NCI-H2029 (cell line): ENCODE results near the gene SLC39A11.
A peak's percentile ranks its signal among the peaks of the same experiment; 100 is the strongest.
"Not testable (repeated sequence)": the region's sequence is repeated elsewhere in the genome, so short reads cannot be mapped to it uniquely, and the experiment has no call there.

Source experiments
- DNase-seq: peaks from one replicate; lab custom pipeline; 2025; lab: John Stamatoyannopoulos, UW

Gene SLC39A11

DNA sequence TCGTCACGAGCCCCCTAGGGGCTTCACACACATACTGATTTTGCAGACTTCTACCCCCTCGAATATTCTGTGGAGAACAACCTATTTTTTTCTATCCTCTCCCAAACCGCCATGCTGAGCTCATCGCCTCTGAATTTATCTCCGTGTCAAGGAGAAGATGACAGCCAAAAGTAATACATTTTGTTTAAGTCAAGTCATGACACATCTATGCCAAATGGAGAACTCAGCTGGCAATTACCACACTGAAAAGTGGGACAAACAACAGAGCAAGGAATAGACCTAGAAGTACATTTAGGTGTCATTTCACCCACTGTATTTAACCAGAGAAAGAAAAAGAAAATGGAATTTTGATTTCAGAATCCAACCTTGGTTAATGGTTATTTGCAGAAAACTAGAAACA is 260.2 kb downstream of the SLC39A11 start:
- no peak for DNase-seq

DNA sequence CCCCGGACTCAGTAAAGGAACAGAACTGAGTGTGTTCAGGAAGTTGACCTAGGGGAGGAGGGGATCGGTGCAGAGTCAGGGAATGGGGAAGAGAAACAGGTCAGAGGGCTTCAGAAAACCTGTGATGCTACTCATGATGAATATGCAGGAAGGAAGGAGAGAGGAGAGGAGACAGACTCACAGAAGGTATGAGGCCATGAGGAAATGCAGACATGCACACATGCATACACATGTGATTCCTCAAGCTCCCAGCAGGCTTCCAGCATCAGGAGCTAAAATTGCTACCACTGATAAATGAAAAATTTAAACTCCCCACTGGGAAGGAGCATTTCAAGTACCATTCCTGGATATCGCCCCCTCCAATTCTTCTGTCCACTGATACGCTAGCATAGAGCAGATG is 262.6 kb downstream of the SLC39A11 start:
- no peak for DNase-seq

DNA sequence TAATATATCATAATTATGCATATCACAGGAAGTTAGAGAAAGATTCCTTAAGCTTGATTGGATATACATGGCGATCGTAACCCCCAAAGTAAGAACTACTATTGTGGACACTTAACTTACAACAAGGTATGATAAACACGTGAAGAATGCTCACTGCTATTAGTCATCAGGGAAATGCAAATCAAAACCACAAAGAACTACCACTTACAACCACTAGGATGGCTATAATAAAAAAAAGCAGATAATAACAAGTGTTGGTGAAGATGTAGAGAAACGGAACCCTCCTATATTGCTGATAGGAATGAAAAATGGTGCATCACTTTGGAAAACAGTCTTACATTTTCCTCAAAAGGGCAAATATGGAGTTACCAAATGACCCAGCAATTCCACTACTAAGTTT is 265.9 kb downstream of the SLC39A11 start:
- DNase-seq: no peak

- not testable (repeated sequence) for DNase-seq
These were observed 266.4 kb downstream of the SLC39A11 start for GRCh38 chr17:72826059-72826458.

- DNase-seq: no peak
These were observed 267.3 kb downstream of the SLC39A11 start for GRCh38 chr17:72825218-72825617.

- DNase-seq: not testable (repeated sequence)
These were observed 268.2 kb downstream of the SLC39A11 start for GRCh38 chr17:72824267-72824666.

DNA sequence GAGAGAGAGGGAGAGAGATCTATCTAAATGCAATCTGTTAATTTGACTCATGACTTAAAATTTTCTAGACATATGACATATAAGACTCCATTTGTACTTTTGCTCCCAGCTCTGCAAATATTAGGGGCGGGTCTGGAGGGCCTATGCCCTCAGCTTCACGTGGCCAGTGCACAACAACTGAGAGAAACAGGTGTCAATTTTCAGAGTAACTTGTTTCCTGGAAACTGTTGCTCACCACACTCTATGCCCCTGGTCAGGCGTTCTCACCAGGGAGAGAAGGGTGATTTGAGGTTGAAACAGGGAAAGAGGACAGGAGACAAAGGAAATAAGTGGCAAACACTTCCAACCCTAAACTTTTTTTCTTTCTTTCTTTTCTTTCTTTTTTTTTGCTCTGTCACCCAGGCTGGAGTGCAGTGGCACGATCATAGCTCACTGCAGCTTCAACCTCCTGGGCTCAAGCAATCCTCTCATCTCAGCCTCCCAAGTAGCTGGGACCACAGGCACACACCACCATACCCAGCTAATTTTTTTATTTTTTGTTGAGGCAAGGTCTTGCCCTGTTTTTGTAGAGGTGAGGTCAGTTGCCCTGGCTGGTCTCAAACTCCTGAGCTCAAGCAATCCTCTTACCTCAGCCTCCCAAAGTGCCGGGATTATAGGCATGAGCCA is 270.0 kb downstream of the SLC39A11 start:
- DNase-seq: peak; percentile 51

- no peak for DNase-seq
These were observed 276.1 kb downstream of the SLC39A11 start for GRCh38 chr17:72816406-72816805.

DNA sequence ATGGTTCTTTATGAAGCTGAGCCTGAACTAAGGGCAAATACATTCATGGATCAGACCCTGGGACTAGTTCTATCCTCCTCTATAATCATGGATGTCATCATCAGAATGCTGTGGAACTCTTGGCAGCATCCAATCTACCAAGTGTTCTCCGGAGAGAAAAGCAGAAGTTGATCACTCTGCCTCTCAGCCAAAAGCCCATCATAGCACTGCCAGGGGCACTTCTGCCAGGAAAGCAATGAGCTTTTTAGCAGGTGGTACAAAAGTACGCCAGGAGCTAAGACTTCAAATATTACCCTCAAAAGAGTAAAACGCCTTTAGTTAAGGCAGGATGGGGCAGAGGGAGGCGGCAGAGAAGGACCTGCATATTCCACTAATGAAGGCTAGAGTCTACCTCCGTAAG is 279.0 kb downstream of the SLC39A11 start:
- no peak for DNase-seq

DNA sequence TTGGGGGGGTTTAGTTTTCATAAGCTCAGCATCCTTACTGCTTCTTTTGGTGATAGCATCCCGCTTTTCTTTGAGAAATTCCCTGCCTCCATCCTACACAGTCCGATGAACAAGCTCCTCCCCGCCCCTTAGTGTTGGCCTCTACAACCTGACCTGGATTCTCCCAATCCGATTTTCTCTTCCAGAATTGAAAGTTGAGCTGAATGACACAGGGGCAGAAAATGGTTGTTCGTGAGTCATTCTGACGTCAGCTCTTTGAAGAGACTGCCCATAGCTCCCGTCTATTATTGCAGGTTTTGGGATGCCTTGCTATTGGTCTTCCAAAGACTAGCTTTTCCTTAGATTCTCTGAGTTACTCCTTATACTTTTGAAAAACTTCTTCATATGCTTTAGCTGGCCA is 279.7 kb downstream of the SLC39A11 start:
- DNase-seq: no peak

GRCh38 chr17:72811976-72812687 is 280.4 kb downstream of the SLC39A11 start:
- no peak for DNase-seq

DNA sequence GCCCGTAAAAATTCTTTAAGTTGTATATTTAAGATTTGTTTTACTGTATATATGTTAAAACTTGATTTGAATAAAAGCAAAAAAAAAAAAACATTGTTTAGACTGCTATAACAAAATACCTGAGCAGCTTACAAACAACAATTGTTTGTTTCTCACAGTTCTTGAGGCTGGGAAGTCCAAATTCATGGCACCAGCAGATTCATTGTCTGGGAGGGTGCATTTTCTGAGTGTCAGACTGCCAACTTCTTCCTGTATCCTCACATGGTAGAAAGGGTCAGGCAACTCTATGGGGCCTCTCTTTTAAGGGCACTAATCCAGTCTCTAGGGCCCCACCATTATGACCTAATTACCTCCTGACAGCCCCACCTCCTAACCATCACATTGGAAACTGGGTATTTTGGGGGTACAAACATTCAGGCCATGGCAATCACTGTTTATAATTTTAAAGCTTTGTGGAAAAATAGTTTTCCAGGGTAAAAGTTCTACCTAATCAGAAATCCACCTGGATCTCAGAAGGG is 281.4 kb downstream of the SLC39A11 start:
- DNase-seq: no peak

DNA sequence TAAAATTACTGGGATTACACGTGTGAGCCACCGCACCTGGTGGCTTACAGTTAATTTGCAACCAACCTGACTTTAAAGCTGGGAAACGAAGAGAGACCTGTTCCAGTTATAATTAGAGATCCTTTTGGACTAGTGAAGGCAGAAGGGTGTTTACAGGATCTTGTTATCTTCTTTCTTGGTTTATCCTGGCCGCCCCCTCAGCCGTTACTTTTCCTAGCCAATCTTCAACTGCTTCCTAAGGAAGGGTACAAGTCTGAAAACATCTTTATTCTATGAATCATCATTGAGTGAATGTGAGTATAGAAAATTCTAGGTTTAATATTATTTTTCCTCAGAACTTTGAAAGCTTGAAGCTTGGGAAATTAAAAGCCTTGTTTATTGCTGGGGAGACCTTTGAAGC is 286.5 kb downstream of the SLC39A11 start:
- DNase-seq: no peak

GRCh38 chr17:72804949-72805707 is 287.4 kb downstream of the SLC39A11 start:
- no peak for DNase-seq

DNA sequence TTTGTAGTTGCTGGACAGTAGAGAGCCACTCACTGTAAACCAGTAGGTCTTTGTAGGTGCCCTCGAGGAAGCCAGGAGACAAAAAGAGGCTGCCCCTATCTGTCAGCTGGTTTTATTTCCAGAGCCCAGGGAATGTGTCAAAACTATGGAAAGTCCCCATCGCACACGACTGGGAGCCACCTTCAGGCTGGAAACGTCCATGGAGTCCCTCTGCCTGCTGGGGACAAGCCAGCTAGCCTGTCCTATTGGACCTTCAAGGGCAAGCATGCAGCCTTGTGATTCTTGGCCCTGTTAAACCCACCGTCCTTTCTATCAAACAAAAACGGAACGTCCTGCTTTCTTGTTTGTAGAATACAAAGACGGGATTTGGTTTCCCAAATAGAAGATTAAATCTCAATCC is 289.8 kb downstream of the SLC39A11 start:
- no peak for DNase-seq

- DNase-seq: no peak
These were observed 295.3 kb downstream of the SLC39A11 start for GRCh38 chr17:72797142-72797541.

- DNase-seq: no peak
These were observed 296.5 kb downstream of the SLC39A11 start for GRCh38 chr17:72795941-72796340.

GRCh38 chr17:72794152-72794551 is 298.3 kb downstream of the SLC39A11 start:
- no peak for DNase-seq

GRCh38 chr17:72792771-72793170 is 299.7 kb downstream of the SLC39A11 start:
- no peak for DNase-seq

DNA sequence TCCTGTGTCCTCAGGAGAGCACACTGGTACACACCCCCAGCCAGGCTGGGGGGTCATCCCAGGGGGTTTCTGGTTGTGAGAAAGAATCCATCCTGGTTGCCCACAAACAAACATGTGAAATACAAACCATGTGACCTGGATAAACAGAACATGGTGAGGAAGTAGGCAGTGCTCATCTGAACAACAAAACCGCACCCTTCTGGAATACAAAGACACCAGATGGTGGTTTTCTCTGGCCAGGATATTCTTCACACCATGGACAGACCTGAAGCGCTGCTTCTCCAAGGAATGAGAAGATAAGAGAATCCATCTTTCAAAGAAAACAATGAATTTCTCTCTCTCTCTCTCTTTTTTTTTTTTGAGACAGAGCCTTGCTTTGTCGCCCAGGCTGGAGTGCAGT is 302.3 kb downstream of the SLC39A11 start:
- no peak for DNase-seq

GRCh38 chr17:72789711-72790110 is 302.8 kb downstream of the SLC39A11 start:
- DNase-seq: no peak

DNA sequence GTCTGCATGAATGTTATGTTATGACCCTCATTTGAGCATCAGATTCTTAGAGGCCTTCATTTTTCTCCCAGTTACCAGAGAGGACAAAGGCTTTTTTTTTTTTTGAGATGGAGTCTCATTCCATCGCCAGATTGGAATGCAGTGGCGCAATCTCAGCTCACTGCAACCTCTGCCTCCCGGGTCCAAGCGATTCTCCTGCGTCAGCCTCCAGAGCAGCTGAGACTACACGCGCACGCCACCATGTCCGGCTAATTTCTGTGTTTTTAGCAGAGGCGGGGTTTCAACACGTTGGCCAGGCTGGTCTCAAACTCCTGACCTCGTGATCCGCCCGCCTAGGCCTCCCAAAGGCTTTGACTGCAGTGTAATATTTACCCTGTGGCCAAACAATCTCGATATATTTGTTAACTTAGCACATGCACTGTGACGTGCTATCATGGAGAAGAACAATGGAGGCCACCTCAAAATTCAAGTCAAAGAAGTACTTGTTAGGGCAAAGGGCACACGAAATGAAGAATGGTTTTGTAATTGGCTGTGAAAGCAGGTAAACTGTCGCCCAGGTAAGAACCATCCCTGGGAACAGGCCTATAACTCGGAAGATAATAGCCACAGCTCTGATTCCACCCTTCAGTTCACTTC is 303.4 kb downstream of the SLC39A11 start:
- DNase-seq: no peak
